H1 (cell line): ENCODE results near the gene LRP2BP. TPM values are rescaled to one million over a fixed set of nuclear protein-coding genes. Genes with fewer than 3 reads are reported as not detected.

Experiments
- CTCF ChIA-PET: fragments of 300-600 bp; sonication (Branson Sonifier 250); formaldehyde crosslinking; loops from one replicate; lab custom pipeline; 2021; ENCODE audit not compliant: partially characterized antibody; lab: Charles Lee
- POLR2A ChIA-PET: fragments of 300-600 bp; sonication (Branson Sonifier 250); formaldehyde crosslinking; loops from one replicate; lab custom pipeline; 2021; ENCODE audit warnings: inconsistent platforms; ENCODE audit not compliant: partially characterized antibody; lab: Charles Lee
- DNase-seq, 2 experiments: peaks; one replicate each; pipeline versions ENCODE4 v3.0.0 to v3.0.0-alpha.2; 2010 to 2022; ENCODE audit warnings: low spot score in 2 of 2, low read depth in 1 of 2, mixed read lengths in 1 of 2
- FAIRE-seq: peaks from 2 replicates; lab custom pipeline; 2011; peaks lifted over from hg19 to GRCh38; lab: Jason Lieb, UNC
- H2AFZ ChIP-seq: 2 replicates; pipeline ENCODE4 v1.8.1; 2012; ENCODE audit warnings: low read length, inconsistent platforms
- H2AK5ac ChIP-seq: 2 replicates; pipeline ENCODE4 v1.6.1; 2013; ENCODE audit warnings: low read depth, low read length
- H2BK120ac ChIP-seq: replicated peaks from 2 replicates; pipeline ENCODE3; 2013; ENCODE audit warnings: low read depth, low read length, inconsistent platforms
- H2BK12ac ChIP-seq: 2 replicates; pipeline ENCODE4 v1.6.1; 2013; ENCODE audit warnings: low read depth, low read length
- H2BK15ac ChIP-seq: 2 replicates; pipeline ENCODE4 v1.6.1; 2013; ENCODE audit warnings: low read length
- H2BK20ac ChIP-seq: 2 replicates; pipeline ENCODE4 v1.6.1; 2013; ENCODE audit warnings: low read length
- H2BK5ac ChIP-seq: 2 replicates; pipeline ENCODE4 v1.6.1; 2013; ENCODE audit warnings: low read depth, low read length
- H3K14ac ChIP-seq: 2 replicates; pipeline ENCODE4 v1.6.1; 2013; ENCODE audit warnings: inconsistent platforms; ENCODE audit not compliant: insufficient read length
- H3K18ac ChIP-seq: 2 replicates; pipeline ENCODE4 v1.6.1; 2013; ENCODE audit warnings: low read length; ENCODE audit errors: extremely low read depth
- H3K23ac ChIP-seq: 2 replicates; pipeline ENCODE4 v1.6.1; 2013; ENCODE audit warnings: inconsistent platforms; ENCODE audit not compliant: insufficient read length
- H3K23me2 ChIP-seq: 2 replicates; pipeline ENCODE4 v1.6.1; 2013; ENCODE audit warnings: low read depth, low read length
- H3K27ac ChIP-seq: 2 replicates; pipeline ENCODE4 v1.6.1; 2011; ENCODE audit warnings: low read depth, low read length, inconsistent platforms
- H3K27me3 ChIP-seq, 4 experiments: replicated peaks in 1 of 4; 1 replicate in 1 of 4; 2 replicates in 3 of 4; pipeline versions ENCODE4 v1.6.1 to v1.8.1; 2011 to 2013; ENCODE audit warnings: low read length in 3 of 4, mild to moderate bottlenecking in 3 of 4, inconsistent platforms in 2 of 4, mixed read lengths in 2 of 4, moderate library complexity in 1 of 4; ENCODE audit not compliant: control insufficient read depth in 3 of 4, insufficient read depth in 3 of 4; ENCODE audit errors: extremely low read depth in 1 of 4
- H3K36me3 ChIP-seq, 4 experiments: 2 replicates each; pipeline versions ENCODE4 v1.6.1 to v1.8.1; 2011 to 2013; ENCODE audit warnings: mild to moderate bottlenecking in 4 of 4, low read length in 3 of 4, moderate library complexity in 2 of 4, control low read depth in 1 of 4, inconsistent platforms in 1 of 4; ENCODE audit not compliant: insufficient read depth in 4 of 4, control insufficient read depth in 2 of 4
- H3K4ac ChIP-seq: replicated peaks from 2 replicates; pipeline ENCODE3; 2013; ENCODE audit warnings: low read length, low read depth, mixed read lengths, inconsistent platforms; ENCODE audit not compliant: insufficient read length
- H3K4me1 ChIP-seq, 4 experiments: replicated peaks in 1 of 4; 1 replicate in 1 of 4; 2 replicates in 3 of 4; pipeline versions ENCODE4 v1.6.1 to v1.8.1; 2011 to 2013; ENCODE audit warnings: low read length in 3 of 4, inconsistent platforms in 2 of 4, mixed read lengths in 1 of 4; ENCODE audit not compliant: insufficient read depth in 4 of 4, control insufficient read depth in 3 of 4
- H3K4me2 ChIP-seq, 2 experiments: 2 replicates each; pipeline versions ENCODE4 v1.6.1 to v1.8.1; 2011 to 2013; ENCODE audit warnings: low read depth in 2 of 2, low read length in 2 of 2, control low read depth in 1 of 2, inconsistent platforms in 1 of 2, mild to moderate bottlenecking in 1 of 2; ENCODE audit not compliant: insufficient read depth in 1 of 2
- H3K4me3 ChIP-seq, 4 experiments: fragments of 200-600, 300-600 bp in 1 of 4; sonication (generic), shearing (Covaris generic), sonication (Bioruptor Twin) in 1 of 4; 2 replicates each; pipeline versions ENCODE4 v1.5.1 to v1.8.1; 2011 to 2016; ENCODE audit warnings: low read length in 4 of 4, low read depth in 3 of 4, control low read depth in 2 of 4, inconsistent platforms in 2 of 4, mild to moderate bottlenecking in 2 of 4, mixed read lengths in 1 of 4, moderate library complexity in 1 of 4; ENCODE audit not compliant: insufficient read depth in 2 of 4; ENCODE audit errors: extremely low read depth in 1 of 4
- H3K56ac ChIP-seq: replicated peaks from 2 replicates; pipeline ENCODE3; 2013; ENCODE audit warnings: low read depth, mild to moderate bottlenecking, mixed read lengths, low read length, inconsistent platforms; ENCODE audit not compliant: insufficient read length
- H3K79me1 ChIP-seq: 2 replicates; pipeline ENCODE4 v1.6.1; 2013; ENCODE audit warnings: low read depth, low read length, control low read depth
- H3K79me2 ChIP-seq, 2 experiments: 2 replicates each; pipeline versions ENCODE4 v1.6.1 to v1.8.1; 2012 to 2013; ENCODE audit warnings: low read length in 2 of 2, mild to moderate bottlenecking in 2 of 2, inconsistent platforms in 1 of 2; ENCODE audit not compliant: insufficient read depth in 2 of 2, control insufficient read depth in 1 of 2
- H3K9ac ChIP-seq, 4 experiments: replicated peaks in 1 of 4; 1 replicate in 1 of 4; 2 replicates in 3 of 4; pipeline versions ENCODE4 v1.6.1 to v1.8.1; 2011 to 2013; ENCODE audit warnings: low read depth in 3 of 4, low read length in 3 of 4, control low read depth in 2 of 4, mild to moderate bottlenecking in 2 of 4, moderate library complexity in 2 of 4, inconsistent platforms in 1 of 4; ENCODE audit errors: extremely low read depth in 1 of 4
- H3K9me3 ChIP-seq, 2 experiments: 2 replicates each; pipeline versions ENCODE4 v1.6.1 to v1.8.1; 2012 to 2013; ENCODE audit warnings: mild to moderate bottlenecking in 2 of 2, moderate library complexity in 2 of 2, control low read depth in 1 of 2, inconsistent platforms in 1 of 2, low read depth in 1 of 2, low read length in 1 of 2, mixed read lengths in 1 of 2; ENCODE audit not compliant: insufficient read depth in 2 of 2
- H4K20me1 ChIP-seq, 2 experiments: replicated peaks in 1 of 2; 2 replicates each; pipeline versions ENCODE3 to v1.8.1; 2011 to 2013; ENCODE audit warnings: inconsistent platforms in 2 of 2, low read length in 2 of 2, mild to moderate bottlenecking in 1 of 2; ENCODE audit not compliant: insufficient read depth in 2 of 2, control insufficient read depth in 1 of 2
- H4K5ac ChIP-seq: 2 replicates; pipeline ENCODE4 v1.6.1; 2013; ENCODE audit warnings: low read length, low read depth, mixed read lengths, inconsistent platforms; ENCODE audit not compliant: insufficient read length
- H4K8ac ChIP-seq: 2 replicates; pipeline ENCODE4 v1.8.0; 2013; ENCODE audit warnings: mild to moderate bottlenecking, moderate library complexity, low read length, inconsistent platforms; ENCODE audit not compliant: insufficient read depth; ENCODE audit errors: extremely low read depth
- H4K91ac ChIP-seq: replicated peaks from 2 replicates; pipeline ENCODE3; 2013; ENCODE audit warnings: low read length, mixed read lengths, inconsistent platforms; ENCODE audit not compliant: insufficient read length
- CBX8 ChIP-seq: fragments of 300-800, 300-1000 bp; sonication (generic); IDR thresholded peaks from 2 replicates; pipeline ENCODE4 v1.7.1; 2016; ENCODE audit warnings: low read depth, low read length, borderline replicate concordance
- JUND ChIP-seq: IDR thresholded peaks from 2 replicates; pipeline ENCODE4 v1.6.1; 2011; ENCODE audit warnings: mild to moderate bottlenecking, improper control_type of control experiment, low read length
- TEAD4 ChIP-seq: IDR thresholded peaks from 2 replicates; pipeline ENCODE4 v1.6.1; 2012; ENCODE audit warnings: low read depth, low read length, inconsistent platforms, mixed read lengths
- ZNF274 ChIP-seq: IDR thresholded peaks from 2 replicates; pipeline ENCODE4 v1.7.0; 2012; ENCODE audit warnings: low read length, borderline replicate concordance; ENCODE audit errors: extremely low read depth
- WGBS, 2 experiments: shearing (Covaris generic) in 1 of 2; methylation state at CpG; one replicate each; pipeline versions ENCODE4 v1.1.6 to v1.1.7; 2013 to 2015; ENCODE audit warnings: low lambda C conversion rate in 2 of 2, mixed read lengths in 2 of 2, inconsistent platforms in 1 of 2, low coverage in 1 of 2, missing lambda C conversion rate in 1 of 2; ENCODE audit not compliant: insufficient replicate concordance in 2 of 2, insufficient coverage in 1 of 2, insufficient read length in 1 of 2; ENCODE audit errors: extremely low coverage in 1 of 2, missing lambda C conversion rate in 1 of 2; 5-methylcytosine and 5-hydroxymethylcytosine counted together
- polyA plus RNA-seq, 7 experiments: library from polyadenylated mRNA; depleted of rRNA in 3 of 7; stranded (reverse) in 5 of 7; unstranded in 2 of 7; fragments of >200 nt in 5 of 7; fragments of 200-250 nt in 2 of 7; gene quantifications; 1 replicate in 5 of 7; 2 replicates in 1 of 7; 4 replicates in 1 of 7; pipeline versions ENCODE4 v1.2.1 to v1.2.3, GENCODE V29; 2011 to 2013; ENCODE audit warnings: missing spikeins in 2 of 7, mixed read lengths in 2 of 7
- total RNA-seq: library from RNA; stranded (reverse); fragmentation: NEBNext Ultra II Directional; extraction: Animal tissue kit (Norgen Biotek cat#: 25700); gene quantifications from 2 replicates; pipeline ENCODE4 v1.2.1, GENCODE V29; 2021

The LRP2BP gene
- total and polyA plus RNA-seq, 2 of the 8 experiments (the other 6 are each of a cell fraction or from before 2014, with no cell fraction given): 0.12 to 0.30 TPM

GRCh38 chr4:185374027-185374426, 21.7 kb downstream of the LRP2BP start:
- H2AFZ ChIP-seq: no peak overlapping the region
- H4K91ac ChIP-seq: no peak overlapping the region
- DNase-seq: no peak
- H3K36me3 ChIP-seq: peaks cover 0 to 6% (median 0%) of the 10 kb centered on the region in 4 experiments; a peak in 3 of 8 replicates
- peaks cover 0 to 4% (median 3%) of the 10 kb centered on the region in 4 experiments; a peak in 2 of 7 replicates for H3K4me1 ChIP-seq
- H2BK5ac ChIP-seq: no peak overlapping the region
- H2BK120ac ChIP-seq: no peak overlapping the region
- no peaks in the 10 kb centered on the region for H3K23me2 ChIP-seq
- no peak overlapping the region for H3K4me2 ChIP-seq
- H2AK5ac ChIP-seq: no peak overlapping the region
- no peak overlapping the region for H3K9ac ChIP-seq
- H3K23ac ChIP-seq: no peak overlapping the region
- POLR2A ChIA-PET: no interaction called here
- no peak overlapping the region for H2BK12ac ChIP-seq
- H3K27me3 ChIP-seq: no peaks in the 10 kb centered on the region
- no peak overlapping the region for H4K5ac ChIP-seq
- no peak overlapping the region for H4K8ac ChIP-seq
- no peak overlapping the region for H3K4me3 ChIP-seq
- no peaks in the 10 kb centered on the region for H3K79me2 ChIP-seq
- no peak overlapping the region for H2BK15ac ChIP-seq
- FAIRE-seq: no peak
- H2BK20ac ChIP-seq: no peak overlapping the region
- H3K9me3 ChIP-seq: no peaks in the 10 kb centered on the region
- no peak overlapping the region for H3K56ac ChIP-seq
- H3K14ac ChIP-seq: no peak overlapping the region
- H3K18ac ChIP-seq: no peak overlapping the region
- H4K20me1 ChIP-seq: no peaks in the 10 kb centered on the region
- no peak overlapping the region for H3K4ac ChIP-seq
- CTCF ChIA-PET: interaction anchor here (0.6 to 1.0 kb wide), 2 partner anchors 77 to 317 kb away, joined by 3 read pairs; no protein-coding TSS in a partner anchor
- no peaks in the 10 kb centered on the region for H3K79me1 ChIP-seq
- no peak overlapping the region for H3K27ac ChIP-seq
- 88% methylated on average over 7 of the region's 7 CpGs; no CpG with 5 or more reads in 1 of the 2 experiments for WGBS, 2 experiments
- TF ChIP-seq JUND (no peak), ZNF274 (no peak), TEAD4 (no peak), CBX8 (no peak)
